H1 (cell line): ENCODE data around the gene C20orf202. TPM values are rescaled to one million over a fixed set of nuclear protein-coding genes. Genes with fewer than 3 reads are reported as not detected.

Experiments
- CTCF ChIA-PET: fragments of 300-600 bp; sonication (Branson Sonifier 250); formaldehyde crosslinking; loops from one replicate; lab custom pipeline; 2021; ENCODE audit not compliant: partially characterized antibody; lab: Charles Lee
- POLR2A ChIA-PET: fragments of 300-600 bp; sonication (Branson Sonifier 250); formaldehyde crosslinking; loops from one replicate; lab custom pipeline; 2021; ENCODE audit warnings: inconsistent platforms; ENCODE audit not compliant: partially characterized antibody; lab: Charles Lee
- DNase-seq, 2 experiments: peaks; one replicate each; pipeline versions ENCODE4 v3.0.0 to v3.0.0-alpha.2; 2010 to 2022; ENCODE audit warnings: low spot score in 2 of 2, low read depth in 1 of 2, mixed read lengths in 1 of 2
- FAIRE-seq: peaks from 2 replicates; lab custom pipeline; 2011; peaks lifted over from hg19 to GRCh38; lab: Jason Lieb, UNC
- H2AFZ ChIP-seq: 2 replicates; pipeline ENCODE4 v1.8.1; 2012; ENCODE audit warnings: low read length, inconsistent platforms
- H2AK5ac ChIP-seq: 2 replicates; pipeline ENCODE4 v1.6.1; 2013; ENCODE audit warnings: low read depth, low read length
- H2BK120ac ChIP-seq: replicated peaks from 2 replicates; pipeline ENCODE3; 2013; ENCODE audit warnings: low read depth, low read length, inconsistent platforms
- H2BK12ac ChIP-seq: 2 replicates; pipeline ENCODE4 v1.6.1; 2013; ENCODE audit warnings: low read depth, low read length
- H2BK15ac ChIP-seq: 2 replicates; pipeline ENCODE4 v1.6.1; 2013; ENCODE audit warnings: low read length
- H2BK20ac ChIP-seq: 2 replicates; pipeline ENCODE4 v1.6.1; 2013; ENCODE audit warnings: low read length
- H2BK5ac ChIP-seq: 2 replicates; pipeline ENCODE4 v1.6.1; 2013; ENCODE audit warnings: low read depth, low read length
- H3K14ac ChIP-seq: 2 replicates; pipeline ENCODE4 v1.6.1; 2013; ENCODE audit warnings: inconsistent platforms; ENCODE audit not compliant: insufficient read length
- H3K18ac ChIP-seq: 2 replicates; pipeline ENCODE4 v1.6.1; 2013; ENCODE audit warnings: low read length; ENCODE audit errors: extremely low read depth
- H3K23ac ChIP-seq: 2 replicates; pipeline ENCODE4 v1.6.1; 2013; ENCODE audit warnings: inconsistent platforms; ENCODE audit not compliant: insufficient read length
- H3K23me2 ChIP-seq: 2 replicates; pipeline ENCODE4 v1.6.1; 2013; ENCODE audit warnings: low read depth, low read length
- H3K27ac ChIP-seq: 2 replicates; pipeline ENCODE4 v1.6.1; 2011; ENCODE audit warnings: low read depth, low read length, inconsistent platforms
- H3K27me3 ChIP-seq, 4 experiments: replicated peaks in 1 of 4; 1 replicate in 1 of 4; 2 replicates in 3 of 4; pipeline versions ENCODE4 v1.6.1 to v1.8.1; 2011 to 2013; ENCODE audit warnings: low read length in 3 of 4, mild to moderate bottlenecking in 3 of 4, inconsistent platforms in 2 of 4, mixed read lengths in 2 of 4, moderate library complexity in 1 of 4; ENCODE audit not compliant: control insufficient read depth in 3 of 4, insufficient read depth in 3 of 4; ENCODE audit errors: extremely low read depth in 1 of 4
- H3K36me3 ChIP-seq, 4 experiments: 2 replicates each; pipeline versions ENCODE4 v1.6.1 to v1.8.1; 2011 to 2013; ENCODE audit warnings: mild to moderate bottlenecking in 4 of 4, low read length in 3 of 4, moderate library complexity in 2 of 4, control low read depth in 1 of 4, inconsistent platforms in 1 of 4; ENCODE audit not compliant: insufficient read depth in 4 of 4, control insufficient read depth in 2 of 4
- H3K4ac ChIP-seq: replicated peaks from 2 replicates; pipeline ENCODE3; 2013; ENCODE audit warnings: low read length, low read depth, mixed read lengths, inconsistent platforms; ENCODE audit not compliant: insufficient read length
- H3K4me1 ChIP-seq, 4 experiments: replicated peaks in 1 of 4; 1 replicate in 1 of 4; 2 replicates in 3 of 4; pipeline versions ENCODE4 v1.6.1 to v1.8.1; 2011 to 2013; ENCODE audit warnings: low read length in 3 of 4, inconsistent platforms in 2 of 4, mixed read lengths in 1 of 4; ENCODE audit not compliant: insufficient read depth in 4 of 4, control insufficient read depth in 3 of 4
- H3K4me2 ChIP-seq, 2 experiments: 2 replicates each; pipeline versions ENCODE4 v1.6.1 to v1.8.1; 2011 to 2013; ENCODE audit warnings: low read depth in 2 of 2, low read length in 2 of 2, control low read depth in 1 of 2, inconsistent platforms in 1 of 2, mild to moderate bottlenecking in 1 of 2; ENCODE audit not compliant: insufficient read depth in 1 of 2
- H3K4me3 ChIP-seq, 4 experiments: fragments of 200-600, 300-600 bp in 1 of 4; sonication (generic), shearing (Covaris generic), sonication (Bioruptor Twin) in 1 of 4; 2 replicates each; pipeline versions ENCODE4 v1.5.1 to v1.8.1; 2011 to 2016; ENCODE audit warnings: low read length in 4 of 4, low read depth in 3 of 4, control low read depth in 2 of 4, inconsistent platforms in 2 of 4, mild to moderate bottlenecking in 2 of 4, mixed read lengths in 1 of 4, moderate library complexity in 1 of 4; ENCODE audit not compliant: insufficient read depth in 2 of 4; ENCODE audit errors: extremely low read depth in 1 of 4
- H3K56ac ChIP-seq: replicated peaks from 2 replicates; pipeline ENCODE3; 2013; ENCODE audit warnings: low read depth, mild to moderate bottlenecking, mixed read lengths, low read length, inconsistent platforms; ENCODE audit not compliant: insufficient read length
- H3K79me1 ChIP-seq: 2 replicates; pipeline ENCODE4 v1.6.1; 2013; ENCODE audit warnings: low read depth, low read length, control low read depth
- H3K79me2 ChIP-seq, 2 experiments: 2 replicates each; pipeline versions ENCODE4 v1.6.1 to v1.8.1; 2012 to 2013; ENCODE audit warnings: low read length in 2 of 2, mild to moderate bottlenecking in 2 of 2, inconsistent platforms in 1 of 2; ENCODE audit not compliant: insufficient read depth in 2 of 2, control insufficient read depth in 1 of 2
- H3K9ac ChIP-seq, 4 experiments: replicated peaks in 1 of 4; 1 replicate in 1 of 4; 2 replicates in 3 of 4; pipeline versions ENCODE4 v1.6.1 to v1.8.1; 2011 to 2013; ENCODE audit warnings: low read depth in 3 of 4, low read length in 3 of 4, control low read depth in 2 of 4, mild to moderate bottlenecking in 2 of 4, moderate library complexity in 2 of 4, inconsistent platforms in 1 of 4; ENCODE audit errors: extremely low read depth in 1 of 4
- H3K9me3 ChIP-seq, 2 experiments: 2 replicates each; pipeline versions ENCODE4 v1.6.1 to v1.8.1; 2012 to 2013; ENCODE audit warnings: mild to moderate bottlenecking in 2 of 2, moderate library complexity in 2 of 2, control low read depth in 1 of 2, inconsistent platforms in 1 of 2, low read depth in 1 of 2, low read length in 1 of 2, mixed read lengths in 1 of 2; ENCODE audit not compliant: insufficient read depth in 2 of 2
- H4K20me1 ChIP-seq, 2 experiments: replicated peaks in 1 of 2; 2 replicates each; pipeline versions ENCODE3 to v1.8.1; 2011 to 2013; ENCODE audit warnings: inconsistent platforms in 2 of 2, low read length in 2 of 2, mild to moderate bottlenecking in 1 of 2; ENCODE audit not compliant: insufficient read depth in 2 of 2, control insufficient read depth in 1 of 2
- H4K5ac ChIP-seq: 2 replicates; pipeline ENCODE4 v1.6.1; 2013; ENCODE audit warnings: low read length, low read depth, mixed read lengths, inconsistent platforms; ENCODE audit not compliant: insufficient read length
- H4K8ac ChIP-seq: 2 replicates; pipeline ENCODE4 v1.8.0; 2013; ENCODE audit warnings: mild to moderate bottlenecking, moderate library complexity, low read length, inconsistent platforms; ENCODE audit not compliant: insufficient read depth; ENCODE audit errors: extremely low read depth
- H4K91ac ChIP-seq: replicated peaks from 2 replicates; pipeline ENCODE3; 2013; ENCODE audit warnings: low read length, mixed read lengths, inconsistent platforms; ENCODE audit not compliant: insufficient read length
- BACH1 ChIP-seq: IDR thresholded peaks from 2 replicates; pipeline ENCODE4 v1.6.1; 2012; ENCODE audit warnings: low read length, improper control_type of control experiment
- CBX8 ChIP-seq: fragments of 300-800, 300-1000 bp; sonication (generic); IDR thresholded peaks from 2 replicates; pipeline ENCODE4 v1.7.1; 2016; ENCODE audit warnings: low read depth, low read length, borderline replicate concordance
- EGR1 ChIP-seq: IDR thresholded peaks from 2 replicates; pipeline ENCODE4 v1.6.1; 2011; ENCODE audit warnings: low read depth, low read length, borderline replicate concordance
- EZH2 ChIP-seq: fragments of 200-600 bp; sonication (generic); IDR thresholded peaks from 2 replicates; pipeline ENCODE4 v1.7.1; 2012; ENCODE audit warnings: low read depth, mild to moderate bottlenecking, moderate library complexity, low read length, inconsistent platforms; ENCODE audit not compliant: severe bottlenecking
- KDM4A ChIP-seq: IDR thresholded peaks from one replicate; pipeline ENCODE4 v1.7.1; 2012; ENCODE audit warnings: low read depth, mild to moderate bottlenecking, moderate library complexity, low read length, inconsistent platforms; ENCODE audit not compliant: severe bottlenecking
- SIN3A ChIP-seq, 2 experiments: IDR thresholded peaks in 1 of 2; conservative IDR thresholded peaks in 1 of 2; 2 replicates each; pipeline ENCODE4 v1.6.1; 2011 to 2012; ENCODE audit warnings: low read length in 2 of 2, improper control_type of control experiment in 1 of 2, low read depth in 1 of 2, mild to moderate bottlenecking in 1 of 2
- WGBS, 2 experiments: shearing (Covaris generic) in 1 of 2; methylation state at CpG; one replicate each; pipeline versions ENCODE4 v1.1.6 to v1.1.7; 2013 to 2015; ENCODE audit warnings: low lambda C conversion rate in 2 of 2, mixed read lengths in 2 of 2, inconsistent platforms in 1 of 2, low coverage in 1 of 2, missing lambda C conversion rate in 1 of 2; ENCODE audit not compliant: insufficient replicate concordance in 2 of 2, insufficient coverage in 1 of 2, insufficient read length in 1 of 2; ENCODE audit errors: extremely low coverage in 1 of 2, missing lambda C conversion rate in 1 of 2; 5-methylcytosine and 5-hydroxymethylcytosine counted together
- polyA plus RNA-seq, 7 experiments: library from polyadenylated mRNA; depleted of rRNA in 3 of 7; stranded (reverse) in 5 of 7; unstranded in 2 of 7; fragments of >200 nt in 5 of 7; fragments of 200-250 nt in 2 of 7; gene quantifications; 1 replicate in 5 of 7; 2 replicates in 1 of 7; 4 replicates in 1 of 7; pipeline versions ENCODE4 v1.2.1 to v1.2.3, GENCODE V29; 2011 to 2013; ENCODE audit warnings: missing spikeins in 2 of 7, mixed read lengths in 2 of 7
- total RNA-seq: library from RNA; stranded (reverse); fragmentation: NEBNext Ultra II Directional; extraction: Animal tissue kit (Norgen Biotek cat#: 25700); gene quantifications from 2 replicates; pipeline ENCODE4 v1.2.1, GENCODE V29; 2021

C20orf202 gene
- total and polyA plus RNA-seq, 2 of the 8 experiments (the other 6 are each of a cell fraction or from before 2014, with no cell fraction given), result 0.12 TPM; not detected in 1

GRCh38 chr20:1232286-1233111 is 29.2 kb downstream of the C20orf202 start:
- Histone ChIP-seq H2BK15ac (no peak overlapping the region), H3K23me2 (no peaks in the 10 kb centered on the region), H3K4me3 (no peak overlapping the region), H2BK5ac (no peak overlapping the region), H2BK12ac (no peak overlapping the region), H2BK120ac (no peak overlapping the region), H2AFZ (no peak overlapping the region), H3K36me3 (no peaks in the 10 kb centered on the region), H4K8ac (no peak overlapping the region), H3K79me1 (no peaks in the 10 kb centered on the region), H3K4me1 (no peaks in the 10 kb centered on the region), H3K4me2 (no peak overlapping the region), H4K20me1 (no peaks in the 10 kb centered on the region), H3K18ac (no peak overlapping the region), H3K27me3 (peaks cover 0 to 2% (median under 1%) of the 10 kb centered on the region in 4 experiments; a peak in 2 of 7 replicates), H3K27ac (no peak overlapping the region), H4K5ac (no peak overlapping the region), H3K9ac (no peak overlapping the region), H3K4ac (no peak overlapping the region), H2AK5ac (no peak overlapping the region), H2BK20ac (no peak overlapping the region), H3K79me2 (no peaks in the 10 kb centered on the region), H3K14ac (no peak overlapping the region), H4K91ac (no peak overlapping the region), H3K23ac (no peak overlapping the region), H3K56ac (no peak overlapping the region), H3K9me3 (no peaks in the 10 kb centered on the region)
- POLR2A ChIA-PET, result no interaction called here
- DNase-seq (no peak), FAIRE-seq (no peak)
- 73% methylated on average over 3 of the region's 3 CpGs; no CpG with 5 or more reads in 1 of the 2 experiments for WGBS, 2 experiments
- CTCF ChIA-PET, result no interaction called here
- TF ChIP-seq SIN3A (conservative IDR thresholded peaks at IDR 0.05 in 1 of 2, IDR thresholded peaks at IDR 0.05 in 1 of 2; ENCODE audit: low read depth in 1 of 2, low read length in 2 of 2) (no peak), CBX8 (no peak), EZH2 (no peak), BACH1 (no peak), KDM4A (no peak), EGR1 (no peak)
